Neural cell (in vitro differentiated cells): ENCODE results near the gene TXN2.

Experiments
- EZH2 ChIP-seq: fragments of 200-600, 300-800 bp; shearing (Covaris generic), sonication (generic); IDR thresholded peaks from 2 replicates; pipeline ENCODE4 v1.6.1; 2014; ENCODE audit warnings: antibody characterized with exemption, low read length, borderline replicate concordance, mild to moderate bottlenecking; ENCODE audit not compliant: insufficient read depth, poor library complexity, severe bottlenecking
- SMC3 ChIP-seq: fragments of 450-650 bp; conservative IDR thresholded peaks from 2 replicates; pipeline ENCODE4 v1.6.1; 2014; ENCODE audit warnings: antibody characterized with exemption, mild to moderate bottlenecking, moderate library complexity; ENCODE audit not compliant: poor library complexity
- TAF1 ChIP-seq: IDR thresholded peaks from 2 replicates; pipeline ENCODE4 v1.6.1; 2012; ENCODE audit warnings: low read depth
- TF ChIP-seq, protein P1 (sequence below): fragments of 450-650 bp; IDR thresholded peaks from 2 replicates; pipeline ENCODE4 v1.5.1; 2014; ENCODE audit warnings: antibody characterized with exemption, mild to moderate bottlenecking, moderate library complexity; ENCODE audit not compliant: poor library complexity, severe bottlenecking
- TF ChIP-seq, protein P2 (sequence below): IDR thresholded peaks from 2 replicates; pipeline ENCODE4 v1.6.1; 2012; ENCODE audit warnings: borderline replicate concordance

DNA sequence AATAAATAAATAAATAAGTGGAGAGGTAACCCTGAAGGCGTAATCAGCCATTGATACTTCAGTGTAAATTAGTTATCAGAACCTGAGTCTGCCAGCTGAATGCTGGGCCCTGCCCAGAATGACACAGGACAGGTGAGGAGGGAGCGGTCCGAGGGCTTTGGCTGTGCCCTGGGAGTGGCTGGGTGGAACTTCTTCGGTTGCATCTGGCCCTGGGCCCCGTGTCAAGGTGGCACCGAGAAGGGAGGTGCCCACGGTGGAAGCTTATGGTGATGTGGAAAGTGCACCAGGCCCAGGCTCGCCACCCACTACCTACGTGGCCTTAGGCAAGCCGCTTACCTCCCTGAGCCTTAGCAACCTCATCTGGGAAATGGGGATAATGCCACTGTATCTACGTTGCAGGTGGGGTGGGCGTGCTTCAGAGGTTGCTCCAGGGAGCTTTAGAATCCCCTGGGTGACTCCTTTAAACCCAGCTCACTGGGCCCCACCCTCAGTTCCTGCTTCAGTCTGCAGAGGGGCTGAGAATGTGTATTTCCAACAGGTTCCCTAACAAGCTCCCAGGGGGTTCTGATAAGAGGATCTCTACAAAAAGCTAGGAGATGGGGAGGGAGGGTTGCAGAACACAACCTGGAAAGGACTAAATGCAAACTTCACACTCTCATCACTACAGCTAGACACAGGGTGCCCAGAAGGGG, 38.8 kb downstream of the TXN2 start:
- TF ChIP-seq, protein P1, sequence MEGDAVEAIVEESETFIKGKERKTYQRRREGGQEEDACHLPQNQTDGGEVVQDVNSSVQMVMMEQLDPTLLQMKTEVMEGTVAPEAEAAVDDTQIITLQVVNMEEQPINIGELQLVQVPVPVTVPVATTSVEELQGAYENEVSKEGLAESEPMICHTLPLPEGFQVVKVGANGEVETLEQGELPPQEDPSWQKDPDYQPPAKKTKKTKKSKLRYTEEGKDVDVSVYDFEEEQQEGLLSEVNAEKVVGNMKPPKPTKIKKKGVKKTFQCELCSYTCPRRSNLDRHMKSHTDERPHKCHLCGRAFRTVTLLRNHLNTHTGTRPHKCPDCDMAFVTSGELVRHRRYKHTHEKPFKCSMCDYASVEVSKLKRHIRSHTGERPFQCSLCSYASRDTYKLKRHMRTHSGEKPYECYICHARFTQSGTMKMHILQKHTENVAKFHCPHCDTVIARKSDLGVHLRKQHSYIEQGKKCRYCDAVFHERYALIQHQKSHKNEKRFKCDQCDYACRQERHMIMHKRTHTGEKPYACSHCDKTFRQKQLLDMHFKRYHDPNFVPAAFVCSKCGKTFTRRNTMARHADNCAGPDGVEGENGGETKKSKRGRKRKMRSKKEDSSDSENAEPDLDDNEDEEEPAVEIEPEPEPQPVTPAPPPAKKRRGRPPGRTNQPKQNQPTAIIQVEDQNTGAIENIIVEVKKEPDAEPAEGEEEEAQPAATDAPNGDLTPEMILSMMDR = no peak
- TF ChIP-seq SMC3 (no peak), TAF1 (no peak), EZH2 (no peak)
- TF ChIP-seq, protein P2, sequence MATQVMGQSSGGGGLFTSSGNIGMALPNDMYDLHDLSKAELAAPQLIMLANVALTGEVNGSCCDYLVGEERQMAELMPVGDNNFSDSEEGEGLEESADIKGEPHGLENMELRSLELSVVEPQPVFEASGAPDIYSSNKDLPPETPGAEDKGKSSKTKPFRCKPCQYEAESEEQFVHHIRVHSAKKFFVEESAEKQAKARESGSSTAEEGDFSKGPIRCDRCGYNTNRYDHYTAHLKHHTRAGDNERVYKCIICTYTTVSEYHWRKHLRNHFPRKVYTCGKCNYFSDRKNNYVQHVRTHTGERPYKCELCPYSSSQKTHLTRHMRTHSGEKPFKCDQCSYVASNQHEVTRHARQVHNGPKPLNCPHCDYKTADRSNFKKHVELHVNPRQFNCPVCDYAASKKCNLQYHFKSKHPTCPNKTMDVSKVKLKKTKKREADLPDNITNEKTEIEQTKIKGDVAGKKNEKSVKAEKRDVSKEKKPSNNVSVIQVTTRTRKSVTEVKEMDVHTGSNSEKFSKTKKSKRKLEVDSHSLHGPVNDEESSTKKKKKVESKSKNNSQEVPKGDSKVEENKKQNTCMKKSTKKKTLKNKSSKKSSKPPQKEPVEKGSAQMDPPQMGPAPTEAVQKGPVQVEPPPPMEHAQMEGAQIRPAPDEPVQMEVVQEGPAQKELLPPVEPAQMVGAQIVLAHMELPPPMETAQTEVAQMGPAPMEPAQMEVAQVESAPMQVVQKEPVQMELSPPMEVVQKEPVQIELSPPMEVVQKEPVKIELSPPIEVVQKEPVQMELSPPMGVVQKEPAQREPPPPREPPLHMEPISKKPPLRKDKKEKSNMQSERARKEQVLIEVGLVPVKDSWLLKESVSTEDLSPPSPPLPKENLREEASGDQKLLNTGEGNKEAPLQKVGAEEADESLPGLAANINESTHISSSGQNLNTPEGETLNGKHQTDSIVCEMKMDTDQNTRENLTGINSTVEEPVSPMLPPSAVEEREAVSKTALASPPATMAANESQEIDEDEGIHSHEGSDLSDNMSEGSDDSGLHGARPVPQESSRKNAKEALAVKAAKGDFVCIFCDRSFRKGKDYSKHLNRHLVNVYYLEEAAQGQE = no peak
